CD4-positive, alpha-beta memory T cell (primary cell): ENCODE measurements around the gene ENO3. TPM values are rescaled to one million over a fixed set of nuclear protein-coding genes. Genes with fewer than 3 reads are reported as not detected.
A peak's percentile ranks its signal among the peaks of the same experiment; 100 is the strongest.

Source experiments
- CTCF ChIA-PET: fragments of 350-600 bp; sonication (Branson Sonifier 250); formaldehyde crosslinking; loops from one replicate; lab custom pipeline; 2021; ENCODE audit warnings: inconsistent platforms; ENCODE audit not compliant: partially characterized antibody; lab: Charles Lee
- POLR2A ChIA-PET: fragments of 350-600 bp; sonication (Branson Sonifier 250); formaldehyde crosslinking; loops from one replicate; lab custom pipeline; 2021; ENCODE audit not compliant: partially characterized antibody; lab: Charles Lee
- DNase-seq, 5 donors: peaks; one replicate each; pipeline versions ENCODE4 v3.0.0 to v3.0.0-alpha.2; 2020 to 2022; ENCODE audit warnings: mixed read lengths in 1 of 5
- H3K27ac ChIP-seq: one replicate; pipeline ENCODE4 v1.7.0; 2013; ENCODE audit warnings: low read depth, low read length
- H3K27me3 ChIP-seq: 2 replicates; pipeline ENCODE4 v1.7.0; 2013; ENCODE audit warnings: mild to moderate bottlenecking, low read length, moderate library complexity; ENCODE audit not compliant: insufficient read depth
- H3K36me3 ChIP-seq: 2 replicates; pipeline ENCODE4 v1.7.0; 2013; ENCODE audit warnings: mild to moderate bottlenecking, low read length, moderate library complexity; ENCODE audit not compliant: insufficient read depth
- H3K4me1 ChIP-seq: 2 replicates; pipeline ENCODE4 v1.7.0; 2013; ENCODE audit warnings: mild to moderate bottlenecking, low read length, moderate library complexity; ENCODE audit not compliant: insufficient read depth
- H3K4me3 ChIP-seq, 2 donors: one replicate each; pipeline ENCODE4 v1.7.0; 2013; ENCODE audit warnings: low read length in 2 of 2, mild to moderate bottlenecking in 1 of 2
- H3K9me3 ChIP-seq, 2 donors: one replicate each; pipeline ENCODE4 v1.7.0; 2013; ENCODE audit warnings: low read length in 2 of 2, control low read depth in 1 of 2; ENCODE audit not compliant: control insufficient read depth in 1 of 2
- H3K27ac Mint-ChIP-seq, 7 donors: one replicate each; pipeline ENCODE4 v1.8.0; 2020 to 2021; ENCODE audit warnings: mixed read lengths in 7 of 7, mild to moderate bottlenecking in 6 of 7, inconsistent platforms in 3 of 7, moderate library complexity in 3 of 7
- H3K27me3 Mint-ChIP-seq, 2 donors: one replicate each; pipeline ENCODE4 v1.8.0; 2020 to 2021; ENCODE audit warnings: mixed read lengths in 2 of 2
- H3K36me3 Mint-ChIP-seq, 2 donors: one replicate each; pipeline ENCODE4 v1.8.0; 2020 to 2021; ENCODE audit warnings: mixed read lengths in 2 of 2, inconsistent platforms in 1 of 2, mild to moderate bottlenecking in 1 of 2
- H3K4me1 Mint-ChIP-seq, 4 donors: one replicate each; pipeline ENCODE4 v1.8.0; 2020 to 2021; ENCODE audit warnings: mixed read lengths in 4 of 4, mild to moderate bottlenecking in 1 of 4
- H3K4me3 Mint-ChIP-seq, 8 donors: one replicate each; pipeline ENCODE4 v1.8.0; 2020 to 2021; ENCODE audit warnings: mixed read lengths in 8 of 8, mild to moderate bottlenecking in 7 of 8, moderate library complexity in 6 of 8, inconsistent platforms in 3 of 8
- H3K9me3 Mint-ChIP-seq, 8 donors: one replicate each; pipeline ENCODE4 v1.8.0; 2020 to 2021; ENCODE audit warnings: mixed read lengths in 8 of 8, mild to moderate bottlenecking in 5 of 8, inconsistent platforms in 3 of 8, moderate library complexity in 1 of 8
- intact Hi-C: fragments of 100-400 bp; cut with micrococcal nuclease; formaldehyde crosslinking; loops from one replicate; pipeline ENCODE4 v1.15.1; 2023
- polyA plus RNA-seq, 2 donors: library from polyadenylated mRNA; unstranded; fragments of 300-500 nt; fragmentation: Illumina TruSeq; gene quantifications; one replicate each; pipeline ENCODE4 v1.2.3, GENCODE V29; 2021
- total RNA-seq, 2 experiments: library from RNA; stranded (reverse); gene quantifications; one replicate each; pipeline ENCODE4 v1.2.3, GENCODE V29; 2021

Gene ENO3
- total and polyA plus RNA-seq, 4 experiments from 2014 or later, result 1.5 to 21.8 (median 9.3) TPM

DNA sequence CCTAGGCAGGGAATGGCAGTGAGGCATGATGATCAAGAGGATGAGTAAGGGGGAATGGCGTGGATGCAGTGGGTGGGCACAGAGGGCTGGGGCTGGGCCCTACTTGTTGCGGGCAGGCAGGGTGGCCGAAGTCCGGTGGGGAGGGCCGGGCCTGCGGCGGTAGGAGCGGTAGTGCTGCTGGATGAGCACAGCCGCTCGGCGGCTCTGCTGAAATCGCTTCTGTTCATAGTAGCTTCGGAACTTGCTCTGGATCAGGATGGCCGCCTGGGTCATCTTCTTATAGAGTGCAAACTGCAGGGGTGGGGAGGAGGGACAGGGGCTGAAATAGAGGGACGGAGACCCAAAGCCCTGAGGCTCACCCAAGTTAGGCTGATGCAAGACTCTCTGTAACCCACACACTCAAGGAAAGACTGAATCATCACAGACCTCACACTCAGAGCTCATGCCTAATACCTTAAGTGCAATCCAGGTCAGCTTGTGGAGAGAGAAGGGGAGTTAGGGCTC lies 18.2 kb downstream of the ENO3 start:
- Histone ChIP-seq H3K27ac (peak overlapping the region; percentile 81), H3K27me3 (no peaks in the 10 kb centered on the region), H3K4me1 (peaks cover 28% of the 10 kb centered on the region), H3K4me3 (peak overlapping the region; percentile 64 to 95), H3K36me3 (peaks cover 19% of the 10 kb centered on the region), H3K9me3 (no peaks in the 10 kb centered on the region)
- Mint-ChIP-seq H3K36me3 (peaks cover 32 to 34% of the 10 kb centered on the region in 2 donors), H3K9me3 (no peaks in the 10 kb centered on the region), H3K4me1 (peaks cover 15 to 27% (median 24%) of the 10 kb centered on the region in 4 donors), H3K4me3 (no peak overlapping the region), H3K27ac (no peak overlapping the region), H3K27me3 (no peaks in the 10 kb centered on the region)
- CTCF ChIA-PET, result interaction anchor here (1.3 to 3.6 kb wide), 7 partner anchors 12 to 93 kb away, joined by 4 to 26 read pairs (median 19); partner anchors contain the start of genes CHRNE, ENO3, RNF167 and SLC25A11
- POLR2A ChIA-PET, result interaction anchor here (1.3 to 27.9 kb wide), 7 partner anchors 10 to 62 kb away, joined by 4 to 973 read pairs (median 40); partner anchors contain the start of genes CAMTA2, ENO3, INCA1 and KIF1C
- DNase-seq, result peak in 1 of 5 donors; percentile 67
- intact Hi-C loops, result loop anchor here (5.0 kb wide), 1 partner anchor 37 kb away; the partner anchor contains the start of gene GP1BA

DNA sequence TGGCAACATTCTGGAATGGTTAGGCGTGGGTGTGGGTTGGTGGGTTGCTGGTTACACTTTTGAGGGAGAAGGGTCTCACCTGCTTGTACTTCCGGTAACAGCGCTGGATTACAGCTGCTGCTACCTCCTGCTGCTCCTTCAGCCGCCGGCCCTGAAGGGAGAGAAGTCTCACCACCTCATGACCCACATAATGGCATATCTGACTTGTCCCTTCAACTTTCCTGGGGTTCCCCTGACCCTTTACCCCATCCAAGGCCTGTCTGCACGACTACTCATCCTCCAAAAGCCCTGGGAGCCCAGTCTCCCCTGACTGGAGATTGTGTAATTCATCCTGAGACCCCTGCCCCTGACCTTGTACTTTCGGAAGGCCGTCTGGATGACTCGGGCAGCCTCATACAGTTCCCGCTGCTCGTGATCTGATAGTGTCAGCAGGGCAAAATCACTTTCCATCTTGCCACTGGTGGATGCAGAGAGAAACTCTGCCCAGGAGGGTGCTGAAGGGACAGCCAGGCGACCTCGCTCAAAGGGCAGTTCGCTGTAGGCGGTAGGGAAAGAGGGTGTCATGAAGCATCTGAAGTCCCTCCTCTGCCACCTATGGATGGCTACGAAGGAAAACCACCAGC lies 18.7 kb downstream of the ENO3 start:
- Histone ChIP-seq H3K36me3 (peaks cover 25% of the 10 kb centered on the region), H3K27ac (peak overlapping the region; percentile 81), H3K9me3 (no peaks in the 10 kb centered on the region), H3K4me1 (peaks cover 28% of the 10 kb centered on the region), H3K27me3 (no peaks in the 10 kb centered on the region), H3K4me3 (no peak overlapping the region)
- ChIA-PET POLR2A (interaction anchor here (1.3 to 27.9 kb wide), 7 partner anchors 11 to 61 kb away, joined by 4 to 973 read pairs (median 40); partner anchors contain the start of genes CAMTA2, ENO3, INCA1 and KIF1C), CTCF (interaction anchor here (1.3 to 3.6 kb wide), 8 partner anchors 11 to 93 kb away, joined by 3 to 26 read pairs (median 12); partner anchors contain the start of genes CHRNE, RNF167 and SLC25A11)
- peaks cover 14 to 29% (median 26%) of the 10 kb centered on the region in 4 donors for H3K4me1 Mint-ChIP-seq
- peak overlapping the region in 1 of 7 donors; percentile 91 for H3K27ac Mint-ChIP-seq
- no peaks in the 10 kb centered on the region for H3K27me3 Mint-ChIP-seq
- H3K36me3 Mint-ChIP-seq, result peaks cover 36 to 39% of the 10 kb centered on the region in 2 donors
- intact Hi-C loops, result loop anchor here (5.0 kb wide), 1 partner anchor 37 kb away; the partner anchor contains the start of gene GP1BA
- H3K9me3 Mint-ChIP-seq, result no peaks in the 10 kb centered on the region
- H3K4me3 Mint-ChIP-seq, result no peak overlapping the region
- peak in 1 of 5 donors; percentile 50 for DNase-seq

DNA sequence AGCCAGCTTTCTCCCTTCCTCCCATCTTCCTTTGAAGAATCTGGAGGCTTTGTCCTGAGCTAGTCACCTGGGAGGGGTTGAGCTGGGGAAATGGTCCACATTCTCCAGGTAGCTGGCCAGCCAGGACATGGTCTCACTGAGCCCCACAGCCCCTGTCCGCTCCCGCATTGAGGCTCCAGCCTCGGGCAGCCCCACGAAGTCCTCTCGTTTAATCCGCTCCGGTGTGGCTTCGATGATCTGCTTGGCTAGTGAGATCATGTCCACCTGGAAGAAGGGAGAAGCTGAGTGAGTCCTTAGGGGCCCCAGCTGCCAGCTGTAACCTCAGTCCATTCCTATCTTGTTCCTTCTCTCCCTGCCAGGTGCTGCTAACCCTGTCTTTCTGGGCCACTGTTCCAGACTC lies 19.4 kb downstream of the ENO3 start:
- Histone ChIP-seq H3K36me3 (peaks cover 27% of the 10 kb centered on the region), H3K4me3 (no peak overlapping the region), H3K9me3 (no peaks in the 10 kb centered on the region), H3K27ac (no peak overlapping the region), H3K4me1 (peaks cover 28% of the 10 kb centered on the region), H3K27me3 (no peaks in the 10 kb centered on the region)
- DNase-seq, result no peak
- intact Hi-C loops, result no loop called here
- Mint-ChIP-seq H3K4me3 (peak overlapping the region in 5 of 8 donors; percentile 5 to 53 (median 51)), H3K36me3 (peaks cover 40 to 44% of the 10 kb centered on the region in 2 donors), H3K27ac (peak overlapping the region in 3 of 7 donors; percentile 46 to 81 (median 76)), H3K4me1 (peaks cover 12 to 30% (median 25%) of the 10 kb centered on the region in 4 donors), H3K9me3 (no peaks in the 10 kb centered on the region), H3K27me3 (no peaks in the 10 kb centered on the region)
- ChIA-PET POLR2A (interaction anchor here (1.0 to 27.9 kb wide), 7 partner anchors 10 to 71 kb away, joined by 3 to 973 read pairs (median 4); partner anchors contain the start of genes C17orf107, CAMTA2, ENO3 and PFN1), CTCF (interaction anchor here (1.5 to 4.0 kb wide), 6 partner anchors 11 to 91 kb away, joined by 3 to 20 read pairs (median 10); partner anchors contain the start of genes CHRNE, RNF167 and SLC25A11)

DNA sequence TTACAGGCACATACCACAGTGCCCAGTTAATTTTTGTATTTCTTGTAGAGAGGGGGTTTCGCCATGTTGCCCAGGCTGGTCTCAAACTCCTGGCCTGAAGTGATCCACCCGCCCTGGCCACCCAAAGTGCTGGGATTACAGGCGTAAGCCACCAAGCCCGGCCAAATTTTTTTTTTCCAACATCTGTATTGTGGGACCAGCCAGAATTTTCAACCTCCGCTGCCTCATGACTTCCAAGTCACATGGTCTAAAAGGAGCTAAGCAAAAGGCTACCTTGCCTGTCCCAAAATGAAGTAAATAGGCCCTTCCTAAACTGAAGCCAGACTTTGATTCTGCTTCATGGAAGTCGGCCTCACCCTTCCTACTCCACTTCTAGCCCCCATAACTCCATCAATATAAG lies 20.9 kb downstream of the ENO3 start:
- Histone ChIP-seq H3K36me3 (peaks cover 29% of the 10 kb centered on the region), H3K4me3 (no peak overlapping the region), H3K9me3 (no peaks in the 10 kb centered on the region), H3K4me1 (peaks cover 20% of the 10 kb centered on the region), H3K27ac (no peak overlapping the region), H3K27me3 (no peaks in the 10 kb centered on the region)
- peaks cover 4 to 29% (median 16%) of the 10 kb centered on the region in 4 donors for H3K4me1 Mint-ChIP-seq
- H3K27me3 Mint-ChIP-seq, result no peaks in the 10 kb centered on the region
- H3K9me3 Mint-ChIP-seq, result no peaks in the 10 kb centered on the region
- DNase-seq, result no peak
- ChIA-PET CTCF (interaction anchor here (1.2 to 4.0 kb wide), 6 partner anchors 9 to 91 kb away, joined by 3 to 20 read pairs (median 10); partner anchors contain the start of genes RNF167 and SLC25A11), POLR2A (interaction anchor here (3.0 to 27.9 kb wide), 2 partner anchors 15 to 26 kb away, joined by 14 to 973 read pairs; partner anchors contain the start of genes CAMTA2, ENO3, PFN1 and RNF167)
- intact Hi-C loops, result no loop called here
- no peak overlapping the region for H3K4me3 Mint-ChIP-seq
- H3K36me3 Mint-ChIP-seq, result peaks cover 41 to 49% of the 10 kb centered on the region in 2 donors
- peak overlapping the region in 1 of 7 donors; percentile 79 for H3K27ac Mint-ChIP-seq

DNA sequence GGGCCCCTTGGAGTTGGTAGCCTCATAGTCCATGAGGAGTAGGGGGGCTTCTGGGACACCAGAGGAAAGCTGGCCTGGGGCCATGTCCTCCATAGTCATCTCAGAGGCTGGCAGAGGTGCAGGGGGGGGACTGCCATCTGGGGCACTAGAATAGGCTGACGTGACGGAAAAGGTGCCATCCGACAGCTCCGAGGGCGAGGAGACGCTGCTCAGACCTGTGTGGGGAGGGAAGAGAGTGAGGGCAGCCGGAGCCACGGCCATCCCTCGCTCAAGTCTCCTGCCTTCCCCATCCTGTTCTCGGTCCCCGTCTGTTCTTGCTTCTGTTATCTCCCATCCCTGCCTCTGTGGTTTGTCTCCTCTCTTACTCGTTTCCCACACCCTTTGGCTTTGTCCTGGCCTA lies 21.4 kb downstream of the ENO3 start:
- Mint-ChIP-seq H3K4me3 (no peak overlapping the region), H3K9me3 (no peaks in the 10 kb centered on the region), H3K36me3 (peaks cover 46 to 52% of the 10 kb centered on the region in 2 donors), H3K27ac (peak overlapping the region in 2 of 7 donors; percentile 29 to 90), H3K4me1 (peaks cover 4 to 29% (median 16%) of the 10 kb centered on the region in 4 donors), H3K27me3 (no peaks in the 10 kb centered on the region)
- Histone ChIP-seq H3K4me3 (no peak overlapping the region), H3K27me3 (no peaks in the 10 kb centered on the region), H3K4me1 (peaks cover 20% of the 10 kb centered on the region), H3K9me3 (no peaks in the 10 kb centered on the region), H3K36me3 (peaks cover 34% of the 10 kb centered on the region), H3K27ac (no peak overlapping the region)
- intact Hi-C loops, result no loop called here
- POLR2A ChIA-PET, result interaction anchor here (3.0 to 27.9 kb wide), 2 partner anchors 14 to 26 kb away, joined by 14 to 973 read pairs; partner anchors contain the start of genes CAMTA2, ENO3, PFN1 and RNF167
- CTCF ChIA-PET, result interaction anchor here (1.2 to 4.0 kb wide), 3 partner anchors 13 to 91 kb away, joined by 3 to 14 read pairs (median 3); partner anchors contain the start of genes RNF167 and SLC25A11
- no peak for DNase-seq

DNA sequence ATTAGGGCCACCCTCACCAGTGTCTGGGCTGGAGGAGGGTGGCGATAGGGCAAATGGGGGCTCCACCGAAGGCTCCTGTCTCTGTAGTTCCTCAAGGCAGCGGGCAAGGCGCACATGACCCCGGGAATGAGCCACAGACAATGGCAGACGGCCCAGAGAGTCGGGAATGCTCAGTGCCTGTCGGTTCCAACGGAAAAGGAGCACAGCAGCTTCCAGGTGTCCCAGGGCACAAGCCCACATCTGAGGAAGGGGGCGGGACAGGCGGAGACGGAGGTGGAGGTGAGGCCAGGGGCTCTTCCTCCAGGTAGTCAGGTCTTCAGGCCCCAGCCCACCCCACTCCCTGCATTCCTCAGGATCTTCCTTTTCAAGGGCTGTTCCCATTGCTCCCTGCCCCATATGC lies 21.8 kb downstream of the ENO3 start:
- Mint-ChIP-seq H3K4me3 (no peak overlapping the region), H3K27me3 (no peaks in the 10 kb centered on the region), H3K4me1 (peaks cover 4 to 29% (median 16%) of the 10 kb centered on the region in 4 donors), H3K27ac (peak overlapping the region in 3 of 7 donors; percentile 29 to 90 (median 52)), H3K36me3 (peaks cover 50 to 57% of the 10 kb centered on the region in 2 donors), H3K9me3 (no peaks in the 10 kb centered on the region)
- peaks cover 20% of the 10 kb centered on the region for H3K4me1 ChIP-seq
- CTCF ChIA-PET, result interaction anchor here (1.2 to 4.0 kb wide), 2 partner anchors 13 to 33 kb away, joined by 3 to 14 read pairs; partner anchors contain the start of genes RNF167 and SLC25A11
- no peaks in the 10 kb centered on the region for H3K9me3 ChIP-seq
- H3K27ac ChIP-seq, result no peak overlapping the region
- H3K36me3 ChIP-seq, result peaks cover 38% of the 10 kb centered on the region
- no peak for DNase-seq
- no peak overlapping the region for H3K4me3 ChIP-seq
- no peaks in the 10 kb centered on the region for H3K27me3 ChIP-seq
- intact Hi-C loops, result no loop called here
- POLR2A ChIA-PET, result interaction anchor here (3.0 to 27.9 kb wide), 2 partner anchors 14 to 27 kb away, joined by 14 to 973 read pairs; partner anchors contain the start of genes CAMTA2, ENO3, PFN1 and RNF167
